HK-2 (cell line): Measurements from ENCODE around the gene RPS14.
"Not testable (repeated sequence)": the region's sequence is repeated elsewhere in the genome, so short reads cannot be mapped to it uniquely, and the experiment has no call there.

Experiments
- DNase-seq: peaks from one replicate; pipeline ENCODE4 v3.0.0-alpha.2; 2018; ENCODE audit not compliant: unreplicated experiment

The RPS14 gene

GRCh38 chr5:150446088-150446487 lies 3.5 kb downstream of the RPS14 start:
- DNase-seq, result no peak

- no peak for DNase-seq
These were observed 4.8 kb downstream of the RPS14 start for GRCh38 chr5:150444770-150445169.

- no peak for DNase-seq
These were observed 6.1 kb downstream of the RPS14 start for GRCh38 chr5:150443242-150444075.

- DNase-seq, result no peak
These were observed 6.8 kb downstream of the RPS14 start for GRCh38 chr5:150442699-150443080.

GRCh38 chr5:150441813-150442698 lies 7.5 kb downstream of the RPS14 start:
- DNase-seq, result no peak

- DNase-seq, result no peak
These were observed 8.4 kb downstream of the RPS14 start for GRCh38 chr5:150440948-150441812.

GRCh38 chr5:150438873-150439546 lies 10.5 kb downstream of the RPS14 start:
- DNase-seq, result no peak

- peak; percentile 75 for DNase-seq
These were observed 13.3 kb downstream of the RPS14 start for GRCh38 chr5:150436141-150436680.

- DNase-seq, result no peak
These were observed 15.1 kb downstream of the RPS14 start for GRCh38 chr5:150434464-150434863.

- no peak for DNase-seq
These were observed 18.0 kb downstream of the RPS14 start for GRCh38 chr5:150431574-150431973.

GRCh38 chr5:150431048-150431447 lies 18.5 kb downstream of the RPS14 start:
- no peak for DNase-seq

- DNase-seq, result no peak
These were observed 20.1 kb downstream of the RPS14 start for GRCh38 chr5:150429410-150429873.

- no peak for DNase-seq
These were observed 20.6 kb downstream of the RPS14 start for GRCh38 chr5:150428978-150429377.

GRCh38 chr5:150428106-150428876 lies 21.2 kb downstream of the RPS14 start:
- DNase-seq, result peak; percentile 66

GRCh38 chr5:150426165-150426564 lies 23.4 kb downstream of the RPS14 start:
- not testable (repeated sequence) for DNase-seq

- no peak for DNase-seq
These were observed 26.8 kb downstream of the RPS14 start for GRCh38 chr5:150422758-150423157.

GRCh38 chr5:150422075-150422474 lies 27.5 kb downstream of the RPS14 start:
- no peak for DNase-seq

- no peak for DNase-seq
These were observed 29.8 kb downstream of the RPS14 start for GRCh38 chr5:150419630-150420270.
